Ovary (tissue), 3 donors: ENCODE results near the gene INF2.
"Not testable (repeated sequence)": the region's sequence is repeated elsewhere in the genome, so short reads cannot be mapped to it uniquely, and the experiment has no call there.

Experiments
- POLR2A ChIP-seq: fragments of 450-650 bp; IDR thresholded peaks from one replicate; pipeline ENCODE4 v1.6.1; 2017; ENCODE audit warnings: antibody characterized with exemption, mild to moderate bottlenecking, moderate library complexity
- TF ChIP-seq, protein P1 (sequence below), 3 donors: fragments of 450-650 bp in 2 of 3; fragments of 200-600 bp in 1 of 3; IDR thresholded peaks; one replicate each; pipeline versions ENCODE4 v1.5.1 to v1.8.0; 2016 to 2022; ENCODE audit warnings: antibody characterized with exemption in 3 of 3, mild to moderate bottlenecking in 1 of 3
- donor health status: DM: no; HTN: no; CAD: no.

DNA sequence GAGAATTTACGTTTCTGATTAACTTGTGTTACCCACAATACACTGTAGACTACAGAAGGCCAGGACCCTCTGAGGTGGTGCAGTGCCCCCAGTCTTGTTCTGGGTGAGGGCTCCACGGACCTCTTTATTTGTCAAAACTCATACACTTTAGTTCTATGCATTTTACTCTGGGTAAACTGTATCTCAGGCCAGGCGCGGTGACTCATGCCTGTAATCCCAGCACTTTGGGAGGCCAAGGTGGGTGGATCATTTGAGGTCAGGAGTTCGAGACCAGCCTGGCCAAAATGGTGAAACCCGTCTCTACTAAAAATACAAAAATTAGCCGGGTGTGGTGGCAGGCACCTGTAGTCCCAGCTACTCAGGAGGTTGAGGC lies 22.9 kb upstream of the INF2 start:
- TF ChIP-seq, protein P1, sequence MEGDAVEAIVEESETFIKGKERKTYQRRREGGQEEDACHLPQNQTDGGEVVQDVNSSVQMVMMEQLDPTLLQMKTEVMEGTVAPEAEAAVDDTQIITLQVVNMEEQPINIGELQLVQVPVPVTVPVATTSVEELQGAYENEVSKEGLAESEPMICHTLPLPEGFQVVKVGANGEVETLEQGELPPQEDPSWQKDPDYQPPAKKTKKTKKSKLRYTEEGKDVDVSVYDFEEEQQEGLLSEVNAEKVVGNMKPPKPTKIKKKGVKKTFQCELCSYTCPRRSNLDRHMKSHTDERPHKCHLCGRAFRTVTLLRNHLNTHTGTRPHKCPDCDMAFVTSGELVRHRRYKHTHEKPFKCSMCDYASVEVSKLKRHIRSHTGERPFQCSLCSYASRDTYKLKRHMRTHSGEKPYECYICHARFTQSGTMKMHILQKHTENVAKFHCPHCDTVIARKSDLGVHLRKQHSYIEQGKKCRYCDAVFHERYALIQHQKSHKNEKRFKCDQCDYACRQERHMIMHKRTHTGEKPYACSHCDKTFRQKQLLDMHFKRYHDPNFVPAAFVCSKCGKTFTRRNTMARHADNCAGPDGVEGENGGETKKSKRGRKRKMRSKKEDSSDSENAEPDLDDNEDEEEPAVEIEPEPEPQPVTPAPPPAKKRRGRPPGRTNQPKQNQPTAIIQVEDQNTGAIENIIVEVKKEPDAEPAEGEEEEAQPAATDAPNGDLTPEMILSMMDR (IDR thresholded peaks at IDR 0.05) = not testable (repeated sequence)
- not testable (repeated sequence) for TF ChIP-seq POLR2A
